Fibroblast of skin of abdomen (primary cell): Measurements from ENCODE around the gene DEFB116. TPM values are rescaled to one million over a fixed set of nuclear protein-coding genes. Genes with fewer than 3 reads are reported as not detected.
"Not testable (repeated sequence)": the region's sequence is repeated elsewhere in the genome, so short reads cannot be mapped to it uniquely, and the experiment has no call there.

ENCODE experiments used
- DNase-seq: peaks from one replicate; pipeline ENCODE4 v3.0.0-alpha.2; 2013
- polyA plus RNA-seq, 2 experiments: library from polyadenylated mRNA; unstranded; fragments of 120-200 nt; gene quantifications; one replicate each; pipeline ENCODE4 v1.2.1, GENCODE V29; 2013; ENCODE audit not compliant: insufficient read length in 2 of 2

The DEFB116 gene, protein sequence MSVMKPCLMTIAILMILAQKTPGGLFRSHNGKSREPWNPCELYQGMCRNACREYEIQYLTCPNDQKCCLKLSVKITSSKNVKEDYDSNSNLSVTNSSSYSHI
- not detected for polyA plus RNA-seq (2013, experiment 1 of 2; ENCODE audit: insufficient read length)
- not detected for polyA plus RNA-seq (2013, experiment 2 of 2; ENCODE audit: insufficient read length)

GRCh38 chr20:31308535-31309162, at the start of gene DEFB116:
TSS of gene DEFB116 (minus strand) at chr20:31308585. CDS start at chr20:31308585, 0 bp downstream.
- DNase-seq: no peak

DNA sequence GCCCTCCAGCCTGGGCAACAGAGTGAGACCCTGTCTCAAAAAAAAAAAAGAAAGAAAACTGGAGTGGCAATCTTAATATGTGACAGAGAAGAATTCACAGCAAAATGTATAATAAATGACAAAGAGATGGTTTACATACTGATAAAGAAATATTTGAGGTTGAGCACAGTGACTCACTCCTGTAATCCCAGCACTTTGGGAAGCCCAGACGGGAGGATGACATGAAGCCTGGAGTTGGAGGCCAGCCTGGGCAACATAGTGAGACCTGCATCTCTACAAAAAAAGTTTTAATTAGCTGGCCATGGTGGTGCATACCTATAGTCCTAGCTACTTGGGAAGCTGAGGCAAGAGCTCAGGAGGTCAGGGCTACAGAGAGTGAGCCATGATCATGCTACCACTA, 47.6 kb upstream of the DEFB116 start:
- DNase-seq: no peak

DNA sequence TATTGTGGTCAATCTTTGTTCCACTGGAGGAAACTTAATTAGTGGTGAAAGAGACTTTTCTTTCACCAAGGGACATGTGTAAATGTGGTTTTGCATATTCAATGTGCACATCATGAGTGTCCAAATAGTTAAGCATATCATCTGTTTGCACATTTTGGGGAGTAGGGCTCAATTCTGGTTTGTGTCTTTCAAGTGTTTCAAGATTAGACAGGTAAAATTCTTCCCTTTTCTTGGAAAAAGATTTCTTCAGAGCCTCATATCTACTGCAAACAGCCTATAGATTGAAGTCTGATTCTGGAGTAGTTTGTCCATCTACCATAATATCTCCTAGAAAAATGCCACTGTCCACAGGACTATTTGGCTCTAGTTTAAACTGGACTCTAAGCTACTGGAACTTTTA, 33.1 kb upstream of the DEFB116 start:
- no peak for DNase-seq

GRCh38 chr20:31330893-31331292, 22.5 kb upstream of the DEFB116 start:
- no peak for DNase-seq

- DNase-seq: no peak
Measured at GRCh38 chr20:31322504-31322903, 14.1 kb upstream of the DEFB116 start.

- DNase-seq: not testable (repeated sequence)
Measured at GRCh38 chr20:31284964-31285363, 23.4 kb downstream of the DEFB116 start.

DNA sequence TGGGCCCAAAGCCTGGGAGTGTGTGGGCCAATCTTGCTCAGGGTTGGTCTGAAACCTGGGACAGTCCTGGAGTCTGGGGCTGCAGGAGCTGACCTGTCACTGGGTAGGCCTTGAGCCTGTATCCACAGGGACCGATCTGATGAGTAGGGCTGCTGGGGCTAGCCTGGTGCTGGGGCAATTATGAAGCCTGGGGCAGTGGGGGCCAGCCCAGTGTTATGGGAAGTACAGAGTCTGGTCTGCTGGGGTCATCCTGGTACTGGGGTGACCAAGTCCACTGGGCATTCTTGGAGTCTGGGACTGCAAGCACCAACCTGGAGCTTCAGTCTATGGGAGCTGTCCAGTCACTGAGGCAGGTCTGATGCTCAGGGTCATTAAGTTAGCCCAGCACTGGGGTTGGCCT, 30.2 kb downstream of the DEFB116 start:
- DNase-seq: no peak

DNA sequence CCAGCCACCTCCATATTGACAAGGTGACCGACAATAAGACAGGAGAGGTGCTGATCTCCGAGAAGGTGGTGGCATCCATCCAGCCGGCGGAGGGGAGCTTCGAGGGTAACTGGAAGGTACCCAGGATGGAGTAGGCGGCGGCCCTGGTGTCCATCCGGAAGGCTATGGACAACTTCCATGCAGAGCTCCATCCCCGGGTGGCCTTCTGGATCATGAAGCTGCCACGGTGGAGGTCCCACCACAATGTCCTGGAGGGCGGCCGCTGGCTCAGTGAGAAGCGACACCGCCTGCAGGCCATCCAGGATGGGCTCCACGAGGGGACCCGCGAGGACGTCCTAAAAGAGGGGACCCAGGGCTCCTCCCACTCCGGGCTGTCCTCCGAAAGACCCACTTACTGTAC, 33.9 kb downstream of the DEFB116 start:
- DNase-seq: no peak

DNA sequence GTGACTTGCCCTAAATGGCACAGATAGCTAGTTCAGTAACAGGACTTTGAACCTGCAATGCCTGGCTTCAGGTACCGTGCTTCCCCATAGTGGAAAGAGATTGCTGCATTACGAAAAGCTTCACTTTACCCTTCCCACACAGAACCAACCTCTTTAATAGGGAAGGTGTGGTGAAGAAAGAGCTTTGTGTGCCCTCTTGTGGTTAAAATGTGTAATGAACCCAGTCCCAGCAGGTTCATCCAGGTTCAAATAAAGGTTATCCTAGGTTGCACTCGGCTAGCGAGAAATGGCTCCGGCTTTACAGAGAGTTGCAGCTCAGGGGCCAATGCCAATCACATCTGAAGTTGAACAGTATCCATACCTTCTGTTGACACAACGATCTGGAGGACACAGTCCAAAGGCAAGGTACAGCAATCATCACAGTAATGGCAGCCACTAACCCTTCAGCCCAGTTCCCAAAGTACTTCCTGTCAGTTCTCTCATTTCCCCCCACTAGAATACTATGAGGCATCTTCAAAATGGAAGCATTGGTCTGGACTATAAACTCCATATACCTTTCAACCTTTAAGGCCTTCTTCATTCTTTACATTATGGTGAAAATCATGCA, 48.0 kb downstream of the DEFB116 start:
- no peak for DNase-seq

DNA sequence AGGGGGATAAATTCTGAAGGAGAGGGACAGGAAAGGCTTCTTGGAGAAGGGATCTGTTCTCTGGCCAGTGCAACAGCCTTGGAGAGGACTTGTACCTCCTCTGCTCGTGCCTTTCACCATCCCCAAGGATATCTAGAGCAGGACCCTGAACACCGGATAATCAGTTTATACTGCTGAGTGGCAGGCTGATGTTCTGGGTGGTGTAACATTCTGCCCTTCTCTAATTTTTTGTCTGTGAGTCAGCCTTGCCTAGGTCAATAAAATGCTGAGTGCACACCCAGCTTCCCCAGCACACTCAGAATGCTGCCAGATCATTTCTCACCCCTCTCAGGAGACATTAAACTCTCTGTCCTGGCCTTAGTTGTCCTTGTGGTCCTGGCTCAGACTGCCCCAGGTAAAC, 51.0 kb downstream of the DEFB116 start, which contains the start of gene DEFB115:
DEFB115 (plus strand) TSS at position 301 of the 400 bp plus-strand sequence; CDS start at position 301, 0 bp downstream.
- no peak for DNase-seq

GRCh38 chr20:31256959-31257358, 51.4 kb downstream of the DEFB116 start:
- DNase-seq: no peak
